ENCODE data around the gene HORMAD2. TPM values are rescaled to one million over a fixed set of nuclear protein-coding genes. Genes with fewer than 3 reads are reported as not detected.

Gene HORMAD2
- total and polyA plus RNA-seq, 9 of the 15 experiments (the other 6 are each of a cell fraction or from before 2014, with no cell fraction given), result not detected

GRCh38 chr22:30205281-30206115, 125.2 kb downstream of the HORMAD2 start (continued):
- TF ChIP-seq MTA3 (IDR thresholded peaks at IDR 0.05; ENCODE audit: borderline replicate concordance) (0 out of 2 replicates have a peak, but pooled peaks have one; percentile 29), RFX1 (IDR thresholded peaks at IDR 0.05) (peak; percentile 37; the same call in 1 of the 2 replicates), ZNF175 (CRISPR knock-in tag; IDR thresholded peaks at IDR 0.05; ENCODE audit: low read depth) (0 out of 2 replicates have a peak, but pooled peaks have one; percentile 77), ESRRA (IDR thresholded peaks at IDR 0.05; ENCODE audit: borderline replicate concordance, low read depth) (peak; percentile 13; the same call in 1 of the 2 replicates), TEAD1 (CRISPR knock-in tag; IDR thresholded peaks at IDR 0.05) (no peak), NELFE (IDR thresholded peaks at IDR 0.05; ENCODE audit: insufficient read depth, insufficient read length) (no peak), JUND (IDR thresholded peaks at IDR 0.05; ENCODE audit: borderline replicate concordance, low read depth, low read length) (peak; percentile 55; the same call in 1 of the 2 replicates), JUND (tag; IDR thresholded peaks at IDR 0.05; ENCODE audit: borderline replicate concordance, low read depth, low read length) (no peak), DPF2 (IDR thresholded peaks at IDR 0.05) (no peak), RAD21 (CRISPR knock-in tag; conservative IDR thresholded peaks at IDR 0.05 in 1 of 2, IDR thresholded peaks at IDR 0.05 in 1 of 2) (no peak), GABPA (tag; conservative IDR thresholded peaks at IDR 0.05; ENCODE audit: low read depth) (0 out of 2 replicates have a peak, but pooled peaks have one; percentile 26), EP300 (IDR thresholded peaks at IDR 0.05; ENCODE audit: low read length) (0 out of 2 replicates have a peak, but pooled peaks have one; percentile 6), ZNF589 (CRISPR knock-in tag; IDR thresholded peaks at IDR 0.05; ENCODE audit: low read depth) (peak; percentile 77; the same call in 1 of the 2 replicates), EP400 (IDR thresholded peaks at IDR 0.05) (peak; percentile 42), ATF7 (IDR thresholded peaks at IDR 0.05) (peak; percentile 47; the same call in 1 of the 2 replicates), TRIM24 (IDR thresholded peaks at IDR 0.05) (peak; percentile 42 to 59; a peak in 2 of 4 replicates), CEBPB (tag; IDR thresholded peaks at IDR 0.05) (peak; percentile 78)
- TF ChIP-seq, protein P1, sequence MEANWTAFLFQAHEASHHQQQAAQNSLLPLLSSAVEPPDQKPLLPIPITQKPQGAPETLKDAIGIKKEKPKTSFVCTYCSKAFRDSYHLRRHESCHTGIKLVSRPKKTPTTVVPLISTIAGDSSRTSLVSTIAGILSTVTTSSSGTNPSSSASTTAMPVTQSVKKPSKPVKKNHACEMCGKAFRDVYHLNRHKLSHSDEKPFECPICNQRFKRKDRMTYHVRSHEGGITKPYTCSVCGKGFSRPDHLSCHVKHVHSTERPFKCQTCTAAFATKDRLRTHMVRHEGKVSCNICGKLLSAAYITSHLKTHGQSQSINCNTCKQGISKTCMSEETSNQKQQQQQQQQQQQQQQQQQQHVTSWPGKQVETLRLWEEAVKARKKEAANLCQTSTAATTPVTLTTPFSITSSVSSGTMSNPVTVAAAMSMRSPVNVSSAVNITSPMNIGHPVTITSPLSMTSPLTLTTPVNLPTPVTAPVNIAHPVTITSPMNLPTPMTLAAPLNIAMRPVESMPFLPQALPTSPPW (CRISPR knock-in tag; IDR thresholded peaks at IDR 0.05), result no peak
